Loucy (cell line): ENCODE measurements around the gene NEMP2.
"Not testable (repeated sequence)": the region's sequence is repeated elsewhere in the genome, so short reads cannot be mapped to it uniquely, and the experiment has no call there.

Experiments used
- H2AFZ ChIP-seq: fragments of 200-600 bp; sonication (generic); 2 replicates; pipeline ENCODE4 v1.6.0; 2016; ENCODE audit warnings: antibody characterized with exemption, mild to moderate bottlenecking, low read length, moderate library complexity
- H3F3A ChIP-seq: fragments of 200-600 bp; 2 replicates; pipeline ENCODE4 v1.6.0; 2016; ENCODE audit warnings: antibody characterized with exemption, low read depth, mild to moderate bottlenecking
- H3K27me3 ChIP-seq: fragments of 200-600 bp; sonication (generic); 2 replicates; pipeline ENCODE4 v1.6.1; 2014; ENCODE audit warnings: low read length, mild to moderate bottlenecking; ENCODE audit not compliant: insufficient read depth, poor library complexity, severe bottlenecking
- H3K36me3 ChIP-seq: fragments of 200-600 bp; sonication (generic); 2 replicates; pipeline ENCODE4 v1.6.1; 2016; ENCODE audit warnings: low read length; ENCODE audit not compliant: insufficient read depth
- H3K4me1 ChIP-seq: fragments of 200-600 bp; sonication (generic); 2 replicates; pipeline ENCODE4 v1.5.1; 2014; ENCODE audit warnings: low read length, mild to moderate bottlenecking; ENCODE audit not compliant: insufficient read depth, poor library complexity, severe bottlenecking
- H3K4me2 ChIP-seq: fragments of 200-600 bp; sonication (generic); 2 replicates; pipeline ENCODE4 v1.6.0; 2014; ENCODE audit warnings: antibody characterized with exemption, low read length, low read depth, mild to moderate bottlenecking; ENCODE audit not compliant: poor library complexity, severe bottlenecking
- H3K4me3 ChIP-seq: fragments of 200-600 bp; sonication (generic); 2 replicates; pipeline ENCODE4 v1.5.1; 2014; ENCODE audit warnings: low read length, mild to moderate bottlenecking, mixed read lengths; ENCODE audit not compliant: poor library complexity, severe bottlenecking
- H3K79me2 ChIP-seq: fragments of 200-600 bp; sonication (generic); 2 replicates; pipeline ENCODE4 v1.6.1; 2014; ENCODE audit warnings: low read length; ENCODE audit not compliant: insufficient read depth
- H3K9ac ChIP-seq: fragments of 200-600 bp; sonication (generic); 2 replicates; pipeline ENCODE4 v1.6.0; 2014; ENCODE audit warnings: mild to moderate bottlenecking, low read depth, low read length, moderate library complexity; ENCODE audit not compliant: poor library complexity, severe bottlenecking
- H3K9me2 ChIP-seq: fragments of 200-600 bp; sonication (generic); replicated peaks from 2 replicates; pipeline ENCODE4 v1.6.1; 2016; ENCODE audit warnings: low read depth, low read length, mixed read lengths
- H3K9me3 ChIP-seq: fragments of 200-600 bp; sonication (generic); 2 replicates; pipeline ENCODE4 v1.6.1; 2014; ENCODE audit warnings: mild to moderate bottlenecking, antibody characterized with exemption, low read length, low read depth; ENCODE audit not compliant: insufficient read depth
- H4K20me1 ChIP-seq: fragments of 200-600 bp; sonication (generic); 2 replicates; pipeline ENCODE4 v1.6.0; 2014; ENCODE audit warnings: antibody characterized with exemption, low read length, mild to moderate bottlenecking; ENCODE audit not compliant: insufficient read depth, poor library complexity, severe bottlenecking
- EZH2phosphoT487 ChIP-seq: fragments of 200-600 bp; IDR thresholded peaks from 2 replicates; pipeline ENCODE4 v1.6.1; 2018; ENCODE audit warnings: antibody characterized with exemption, mild to moderate bottlenecking, moderate library complexity, borderline replicate concordance
- TF ChIP-seq, protein P1 (sequence below): fragments of 200-600 bp; sonication (generic); conservative IDR thresholded peaks from 2 replicates; pipeline ENCODE4 v1.5.1; 2014; ENCODE audit warnings: mild to moderate bottlenecking, antibody characterized with exemption, low read length

NEMP2 gene

DNA sequence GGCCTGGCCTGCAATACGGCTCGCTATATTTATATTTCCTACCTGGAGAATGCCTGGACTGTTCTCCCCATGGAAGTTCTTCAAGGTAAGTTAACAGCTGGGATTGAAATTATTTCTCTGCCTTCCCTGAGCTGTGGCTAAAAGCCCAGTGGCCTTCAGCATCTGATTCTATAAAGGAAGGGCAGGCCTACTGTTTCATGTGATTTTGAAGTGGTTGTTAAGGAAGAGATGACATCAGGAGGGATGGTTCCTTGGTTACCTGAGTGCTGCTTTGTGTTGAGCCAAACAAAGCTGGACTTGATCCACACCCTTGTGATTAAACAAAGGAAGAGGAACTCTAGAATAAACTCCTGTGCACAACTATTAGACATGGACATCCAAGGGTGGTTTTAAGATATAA, 64.8 kb downstream of the NEMP2 start:
- Histone ChIP-seq H3K4me3 (no peak overlapping the region), H2AFZ (no peak overlapping the region), H3F3A (peaks cover 10% of the 10 kb centered on the region; the same call in 1 of the 2 replicates), H3K27me3 (no peaks in the 10 kb centered on the region), H3K4me2 (no peak overlapping the region), H3K79me2 (peaks cover 8% of the 10 kb centered on the region; the same call in 1 of the 2 replicates), H3K9me2 (no peaks in the 10 kb centered on the region), H3K4me1 (peaks cover 30% of the 10 kb centered on the region), H3K9ac (no peak overlapping the region), H3K9me3 (no peaks in the 10 kb centered on the region), H3K36me3 (peaks cover 4% of the 10 kb centered on the region; the same call in 1 of the 2 replicates), H4K20me1 (no peaks in the 10 kb centered on the region)
- TF ChIP-seq, protein P1, sequence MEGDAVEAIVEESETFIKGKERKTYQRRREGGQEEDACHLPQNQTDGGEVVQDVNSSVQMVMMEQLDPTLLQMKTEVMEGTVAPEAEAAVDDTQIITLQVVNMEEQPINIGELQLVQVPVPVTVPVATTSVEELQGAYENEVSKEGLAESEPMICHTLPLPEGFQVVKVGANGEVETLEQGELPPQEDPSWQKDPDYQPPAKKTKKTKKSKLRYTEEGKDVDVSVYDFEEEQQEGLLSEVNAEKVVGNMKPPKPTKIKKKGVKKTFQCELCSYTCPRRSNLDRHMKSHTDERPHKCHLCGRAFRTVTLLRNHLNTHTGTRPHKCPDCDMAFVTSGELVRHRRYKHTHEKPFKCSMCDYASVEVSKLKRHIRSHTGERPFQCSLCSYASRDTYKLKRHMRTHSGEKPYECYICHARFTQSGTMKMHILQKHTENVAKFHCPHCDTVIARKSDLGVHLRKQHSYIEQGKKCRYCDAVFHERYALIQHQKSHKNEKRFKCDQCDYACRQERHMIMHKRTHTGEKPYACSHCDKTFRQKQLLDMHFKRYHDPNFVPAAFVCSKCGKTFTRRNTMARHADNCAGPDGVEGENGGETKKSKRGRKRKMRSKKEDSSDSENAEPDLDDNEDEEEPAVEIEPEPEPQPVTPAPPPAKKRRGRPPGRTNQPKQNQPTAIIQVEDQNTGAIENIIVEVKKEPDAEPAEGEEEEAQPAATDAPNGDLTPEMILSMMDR, result no peak

DNA sequence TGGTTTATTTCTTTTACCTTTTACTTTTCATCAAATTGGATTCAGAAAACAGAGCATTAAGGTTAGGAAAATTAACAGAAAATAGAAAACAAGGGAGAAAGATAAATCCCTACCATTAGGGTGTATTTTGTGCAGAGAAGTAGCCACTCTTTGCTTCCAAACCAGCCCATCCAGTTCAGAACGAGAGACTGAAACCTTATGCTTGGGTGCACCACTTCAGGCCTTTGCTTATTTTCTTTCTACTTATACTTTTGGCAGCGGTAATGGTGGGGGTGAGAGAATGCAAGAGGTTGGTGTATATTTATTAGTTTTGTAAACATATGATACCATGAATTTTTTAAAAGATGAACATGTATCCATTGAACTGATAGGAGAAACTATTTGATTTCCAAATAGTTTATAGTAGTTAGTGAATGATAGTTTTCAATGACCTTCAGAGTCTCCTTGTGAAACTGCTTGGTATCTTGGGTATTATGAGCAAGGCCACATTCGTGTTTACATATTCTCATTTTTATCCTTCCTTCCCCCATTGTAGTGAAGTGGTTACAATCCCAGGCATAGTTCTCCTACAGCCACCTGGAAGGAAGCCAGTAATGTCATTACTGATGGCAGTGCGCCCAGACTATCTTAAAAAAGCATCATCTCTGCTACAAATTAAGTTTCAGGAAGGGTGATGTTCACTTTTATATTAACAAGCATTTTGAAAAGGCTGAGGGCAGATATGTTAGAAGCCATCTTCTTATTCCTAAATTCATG, 65.5 kb downstream of the NEMP2 start:
- no peaks in the 10 kb centered on the region for H3K9me2 ChIP-seq
- H3K27me3 ChIP-seq, result no peaks in the 10 kb centered on the region
- TF ChIP-seq, protein P1, result no peak
- no peak for TF ChIP-seq EZH2phosphoT487
- H3K4me1 ChIP-seq, result peaks cover 38% of the 10 kb centered on the region
- peak overlapping the region; percentile 17 for H3K4me2 ChIP-seq
- peaks cover 10% of the 10 kb centered on the region; the same call in 1 of the 2 replicates for H3F3A ChIP-seq
- H3K4me3 ChIP-seq, result no peak overlapping the region
- H2AFZ ChIP-seq, result no peak overlapping the region
- no peaks in the 10 kb centered on the region for H3K9me3 ChIP-seq
- H3K9ac ChIP-seq, result no peak overlapping the region
- no peaks in the 10 kb centered on the region for H4K20me1 ChIP-seq
- H3K79me2 ChIP-seq, result peaks cover 13% of the 10 kb centered on the region; the same call in 1 of the 2 replicates
- peaks cover 4% of the 10 kb centered on the region; the same call in 1 of the 2 replicates for H3K36me3 ChIP-seq

DNA sequence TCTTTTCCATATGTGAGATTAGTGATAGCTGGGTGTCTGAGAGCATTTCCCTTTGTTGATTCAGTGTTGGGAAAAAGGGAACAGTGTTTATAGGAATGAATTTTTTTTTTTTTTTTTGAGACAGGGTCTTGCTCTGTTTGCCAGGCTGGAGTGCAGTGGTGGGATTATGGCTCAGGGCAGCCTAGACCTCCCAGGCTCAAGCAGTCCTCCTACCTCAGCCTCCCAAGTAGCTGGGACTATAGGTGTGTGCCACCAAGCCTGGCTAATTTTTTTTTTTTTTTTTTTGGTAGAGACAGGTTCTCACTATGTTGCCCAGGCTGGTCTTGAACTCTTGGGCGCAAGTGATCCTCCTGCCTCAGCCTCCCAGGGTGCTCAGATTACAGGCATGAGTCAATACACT, 66.2 kb downstream of the NEMP2 start:
- H3K4me2 ChIP-seq, result peak overlapping the region; percentile 33
- H3K4me1 ChIP-seq, result peaks cover 40% of the 10 kb centered on the region
- not testable (repeated sequence) for H3K9me3 ChIP-seq, H3K4me3 ChIP-seq, H4K20me1 ChIP-seq, H3K9ac ChIP-seq, H3K27me3 ChIP-seq, H3K36me3 ChIP-seq, H2AFZ ChIP-seq, H3K9me2 ChIP-seq
- peaks cover 10% of the 10 kb centered on the region; the same call in 1 of the 2 replicates for H3F3A ChIP-seq
- H3K79me2 ChIP-seq, result peaks cover 14% of the 10 kb centered on the region; the same call in 1 of the 2 replicates
